Adrenal gland (tissue), 12 donors: ENCODE measurements around the gene IQCE. TPM values are rescaled to one million over a fixed set of nuclear protein-coding genes. Genes with fewer than 3 reads are reported as not detected.

Experiments used
- DNase-seq, 7 donors: peaks; one replicate each; pipeline ENCODE4 v3.0.0-alpha.2; 2019 to 2020
- H3K27ac ChIP-seq, 5 donors: fragments of 200-600 bp; sonication (generic) in 4 of 5; 1 replicate in 3 of 5; 2 replicates in 2 of 5; pipeline versions ENCODE4 v1.5.1 to v1.8.0; 2016 to 2020; ENCODE audit warnings: mild to moderate bottlenecking in 1 of 5
- H3K27me3 ChIP-seq: fragments of 200-600 bp; 2 replicates; pipeline ENCODE4 v1.8.0; 2021
- H3K36me3 ChIP-seq, 2 donors: fragments of 200-600 bp; replicated peaks in 1 of 2; 1 replicate in 1 of 2; 2 replicates in 1 of 2; pipeline versions ENCODE4 v1.5.1 to v1.8.0; 2018 to 2022
- H3K4me1 ChIP-seq, 2 donors: fragments of 200-600 bp; replicated peaks in 1 of 2; 1 replicate in 1 of 2; 2 replicates in 1 of 2; pipeline versions ENCODE4 v1.5.1 to v1.8.0; 2018 to 2021
- H3K4me3 ChIP-seq, 4 donors: fragments of 200-600 bp; sonication (generic) in 3 of 4; one replicate each; pipeline ENCODE4 v1.5.1; 2016 to 2018
- H3K9me3 ChIP-seq, 3 donors: fragments of 200-600 bp; sonication (generic) in 1 of 3; replicated peaks in 1 of 3; 1 replicate in 2 of 3; 2 replicates in 1 of 3; pipeline versions ENCODE4 v1.5.1 to v1.8.0; 2016 to 2021
- POLR2A ChIP-seq, 2 donors: fragments of 450-650 bp; IDR thresholded peaks; one replicate each; pipeline ENCODE4 v1.6.1; 2017; ENCODE audit warnings: antibody characterized with exemption in 2 of 2, mild to moderate bottlenecking in 2 of 2, moderate library complexity in 1 of 2
- WGBS, 4 donors: extraction: QIAGEN DNeasy Blood & Tissue Kit in 2 of 4; methylation state at CpG; one replicate each; pipeline versions ENCODE4 v1.1.5 to v1.1.7; 2013 to 2017; 5-methylcytosine and 5-hydroxymethylcytosine counted together
- intact Hi-C, 2 donors: fragments of 100-400 bp; cut with DNase I; formaldehyde crosslinking; loops; one replicate each; pipeline versions ENCODE4 v1.14.1 to v1.15.0; 2022 to 2023
- polyA plus RNA-seq, 3 donors: library from polyadenylated mRNA; stranded (reverse); fragments of 200-250 nt in 2 of 3; fragments of 350-450 nt in 1 of 3; fragmentation: Illumina TruSeq in 1 of 3; extraction: RNeasy Lipid Tissue Mini Kit (QIAGEN cat#74804) in 1 of 3; gene quantifications; one replicate each; pipeline ENCODE4 v1.2.3, GENCODE V29; 2013 to 2014
- total RNA-seq, 9 donors: library from RNA; depleted of rRNA in 4 of 9; stranded (reverse); fragments of >200 nt in 4 of 9; fragments of 120-200 nt in 1 of 9; fragmentation: NEBNext Ultra II Directional in 1 of 9; extraction: Animal tissue kit (Norgen Biotek cat#: 25700) in 1 of 9; gene quantifications; one replicate each; pipeline versions ENCODE4 v1.1.0 to v1.2.4, GENCODE V29; 2013 to 2023
- TF ChIP-seq, protein P1 (sequence below), 6 experiments: fragments of 450-650 bp in 4 of 6; fragments of 200-600 bp in 2 of 6; sonication (generic) in 1 of 6; IDR thresholded peaks; 1 replicate in 5 of 6; 2 replicates in 1 of 6; pipeline versions ENCODE4 v1.5.1 to v1.8.0; 2016 to 2021; ENCODE audit warnings: antibody characterized with exemption in 6 of 6, mild to moderate bottlenecking in 2 of 6, moderate library complexity in 1 of 6
- donor health status: healthy with polysubstance abuse.
- donor health status: Bipolar disorder and iron deficiency.
- donor health status: DM: yes; HTN: yes; CAD: no.
- donor health status: DM: no; HTN: no; CAD: no.
- donor health status: DM: no; HTN: no; CAD: no.
- donor health status: DM: yes; HTN: yes; CAD: no.

IQCE gene
- total and polyA plus RNA-seq, 12 donors, result 4.6 to 33.2 (median 13.8) TPM

DNA sequence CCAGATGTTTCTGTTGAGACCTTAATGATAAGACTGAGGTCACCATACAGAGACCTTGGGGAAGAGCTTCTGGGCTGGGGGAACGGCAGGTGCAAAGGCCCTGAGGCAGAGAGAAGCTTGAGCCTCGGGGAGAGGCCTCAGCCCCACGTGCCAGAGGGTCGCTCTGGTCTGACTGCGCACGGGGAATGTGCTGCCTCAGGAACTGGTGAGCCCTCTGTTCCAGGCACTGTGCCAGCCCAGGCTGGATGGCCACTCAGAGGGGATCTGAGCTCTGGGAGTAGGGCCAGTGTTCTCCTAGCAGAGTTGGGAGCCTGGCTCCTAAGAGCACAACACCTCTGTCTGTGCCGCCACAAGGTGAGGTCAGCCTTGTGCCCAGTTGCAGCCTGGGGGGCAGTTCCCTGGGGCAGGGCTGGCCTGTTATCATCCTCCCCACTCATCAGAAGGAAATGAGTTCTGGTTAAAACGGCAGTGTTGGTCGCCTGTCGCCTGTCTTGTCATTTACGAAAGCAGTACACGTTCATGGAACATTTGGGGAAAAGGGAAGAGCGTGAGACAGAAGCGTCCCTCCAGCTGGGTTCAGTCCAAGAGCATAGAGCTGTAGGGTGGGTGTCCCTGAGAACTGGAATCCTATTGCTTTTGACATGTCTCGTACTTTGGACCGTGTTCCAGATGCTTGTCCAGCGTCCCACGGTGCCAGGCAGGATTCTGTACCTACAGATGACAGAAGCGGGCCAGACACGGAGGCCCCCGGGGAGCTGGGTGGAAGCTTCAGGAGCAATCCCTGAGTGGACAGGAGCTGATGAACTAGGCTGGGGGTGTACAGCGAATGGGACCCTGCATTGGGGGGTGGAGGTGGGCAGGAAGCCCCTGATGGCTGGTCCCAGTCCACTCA lies 77.3 kb downstream of the IQCE start:
- Histone ChIP-seq H3K36me3 (no peaks in the 10 kb centered on the region), H3K9me3 (no peaks in the 10 kb centered on the region), H3K4me1 (peaks cover 76 to 86% of the 10 kb centered on the region in 2 donors), H3K4me3 (no peak overlapping the region), H3K27me3 (no peaks in the 10 kb centered on the region), H3K27ac (peak overlapping the region; percentile 71 to 98 (median 97))
- 55 to 61% (median 59%) methylated on average over 21 to 22 of the region's 22 CpGs for WGBS, 4 donors
- intact Hi-C loops, result no loop called here
- DNase-seq, result peak in 6 of 7 donors; percentile 68 to 90 (median 74)
- TF ChIP-seq POLR2A (IDR thresholded peaks at IDR 0.05), result peak; percentile 14 to 64
- TF ChIP-seq, protein P1, sequence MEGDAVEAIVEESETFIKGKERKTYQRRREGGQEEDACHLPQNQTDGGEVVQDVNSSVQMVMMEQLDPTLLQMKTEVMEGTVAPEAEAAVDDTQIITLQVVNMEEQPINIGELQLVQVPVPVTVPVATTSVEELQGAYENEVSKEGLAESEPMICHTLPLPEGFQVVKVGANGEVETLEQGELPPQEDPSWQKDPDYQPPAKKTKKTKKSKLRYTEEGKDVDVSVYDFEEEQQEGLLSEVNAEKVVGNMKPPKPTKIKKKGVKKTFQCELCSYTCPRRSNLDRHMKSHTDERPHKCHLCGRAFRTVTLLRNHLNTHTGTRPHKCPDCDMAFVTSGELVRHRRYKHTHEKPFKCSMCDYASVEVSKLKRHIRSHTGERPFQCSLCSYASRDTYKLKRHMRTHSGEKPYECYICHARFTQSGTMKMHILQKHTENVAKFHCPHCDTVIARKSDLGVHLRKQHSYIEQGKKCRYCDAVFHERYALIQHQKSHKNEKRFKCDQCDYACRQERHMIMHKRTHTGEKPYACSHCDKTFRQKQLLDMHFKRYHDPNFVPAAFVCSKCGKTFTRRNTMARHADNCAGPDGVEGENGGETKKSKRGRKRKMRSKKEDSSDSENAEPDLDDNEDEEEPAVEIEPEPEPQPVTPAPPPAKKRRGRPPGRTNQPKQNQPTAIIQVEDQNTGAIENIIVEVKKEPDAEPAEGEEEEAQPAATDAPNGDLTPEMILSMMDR (IDR thresholded peaks at IDR 0.05), result no peak

DNA sequence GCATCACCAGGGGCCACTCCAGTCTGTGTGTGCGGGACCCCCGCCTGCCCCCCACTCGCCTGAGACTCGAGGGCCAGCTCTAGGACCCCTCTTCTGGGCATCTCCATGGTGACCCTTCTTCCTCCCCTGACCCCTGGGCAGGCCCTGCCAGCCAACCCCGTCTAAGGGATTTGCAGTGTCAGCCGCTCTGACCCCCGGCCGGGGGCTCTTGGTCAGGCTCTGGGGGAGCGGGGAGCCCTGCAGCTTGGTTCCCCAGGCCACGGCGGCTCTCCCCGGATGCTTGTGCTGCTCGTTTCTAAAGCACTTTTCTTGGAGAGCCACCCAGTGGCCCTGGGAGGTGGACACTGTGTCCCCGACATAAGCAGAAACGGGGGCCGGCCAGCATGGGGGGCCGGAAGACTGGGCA lies 78.3 kb downstream of the IQCE start:
- TF ChIP-seq POLR2A (IDR thresholded peaks at IDR 0.05), result no peak
- TF ChIP-seq, protein P1 (IDR thresholded peaks at IDR 0.05), result no peak
- WGBS, 4 donors, result 43 to 74% (median 66%) methylated on average over 10 to 17 of the region's 17 CpGs
- peaks cover 86 to 93% of the 10 kb centered on the region in 2 donors for H3K4me1 ChIP-seq
- H3K36me3 ChIP-seq, result no peaks in the 10 kb centered on the region
- DNase-seq, result peak in 1 of 7 donors; percentile 54
- H3K27ac ChIP-seq, result peak overlapping the region; percentile 71 to 98 (median 97)
- no peaks in the 10 kb centered on the region for H3K27me3 ChIP-seq
- intact Hi-C loops, result no loop called here
- no peaks in the 10 kb centered on the region for H3K9me3 ChIP-seq
- H3K4me3 ChIP-seq, result no peak overlapping the region

DNA sequence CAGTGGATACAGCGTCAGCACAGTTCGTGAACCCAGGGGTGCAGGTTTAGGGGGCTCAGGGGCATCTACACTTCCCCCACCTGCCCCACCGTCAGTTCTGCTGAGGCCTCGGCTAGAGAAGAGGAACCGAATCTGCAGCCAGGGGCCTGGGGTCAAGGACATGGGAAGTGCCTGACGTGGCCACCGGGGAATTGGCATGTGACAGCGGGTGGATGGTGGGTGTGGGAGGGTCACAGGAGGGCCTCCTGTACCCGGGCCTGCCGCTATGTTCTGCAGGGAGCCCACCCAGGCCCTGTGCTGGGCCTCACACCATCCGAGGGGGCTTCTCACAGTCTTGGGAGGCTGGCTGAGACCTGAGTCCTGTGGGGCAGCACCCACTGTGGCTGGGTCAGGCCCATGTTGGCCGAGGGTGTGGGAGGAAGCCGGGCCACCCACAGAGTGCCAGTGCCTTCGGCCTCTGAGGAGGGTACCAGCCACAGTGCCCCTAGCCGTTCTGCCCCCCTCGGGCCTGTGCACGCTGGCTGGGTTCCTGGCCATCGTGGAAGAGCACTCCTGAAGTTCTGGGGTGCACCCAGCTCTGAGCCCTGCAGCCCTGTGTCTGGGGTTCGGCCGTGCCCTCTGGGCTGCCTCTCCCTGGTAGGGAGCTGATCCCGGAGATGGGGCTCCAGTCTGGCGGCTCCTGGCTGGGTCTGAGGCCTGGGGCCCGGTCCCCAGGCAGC lies 78.9 kb downstream of the IQCE start:
- H3K4me1 ChIP-seq, result peaks cover 90 to 98% of the 10 kb centered on the region in 2 donors
- H3K27me3 ChIP-seq, result no peaks in the 10 kb centered on the region
- intact Hi-C loops, result no loop called here
- H3K36me3 ChIP-seq, result no peaks in the 10 kb centered on the region
- H3K9me3 ChIP-seq, result no peaks in the 10 kb centered on the region
- DNase-seq, result peak; percentile 72 to 88 (median 86)
- WGBS, 4 donors, result 20 to 48% (median 36%) methylated on average over 6 to 23 of the region's 23 CpGs
- H3K4me3 ChIP-seq, result no peak overlapping the region
- H3K27ac ChIP-seq, result peak overlapping the region; percentile 60 to 98 (median 97)
- TF ChIP-seq, protein P1 (IDR thresholded peaks at IDR 0.05), result no peak
- peak in 1 of 2 donors; percentile 6 for TF ChIP-seq POLR2A (IDR thresholded peaks at IDR 0.05)
